SHP77 treated with DMSO at 0.1 percent for 48 hours (cell line): Measurements from ENCODE around the gene TIMM13.
"Not testable (repeated sequence)": the region's sequence is repeated elsewhere in the genome, so short reads cannot be mapped to it uniquely, and the experiment has no call there.

ENCODE experiments used
- DNase-seq: peaks from one replicate; lab custom pipeline; 2025; lab: John Stamatoyannopoulos, UW

Gene TIMM13

GRCh38 chr19:2415281-2415972, 12.0 kb downstream of the TIMM13 start:
- no peak for DNase-seq

DNA sequence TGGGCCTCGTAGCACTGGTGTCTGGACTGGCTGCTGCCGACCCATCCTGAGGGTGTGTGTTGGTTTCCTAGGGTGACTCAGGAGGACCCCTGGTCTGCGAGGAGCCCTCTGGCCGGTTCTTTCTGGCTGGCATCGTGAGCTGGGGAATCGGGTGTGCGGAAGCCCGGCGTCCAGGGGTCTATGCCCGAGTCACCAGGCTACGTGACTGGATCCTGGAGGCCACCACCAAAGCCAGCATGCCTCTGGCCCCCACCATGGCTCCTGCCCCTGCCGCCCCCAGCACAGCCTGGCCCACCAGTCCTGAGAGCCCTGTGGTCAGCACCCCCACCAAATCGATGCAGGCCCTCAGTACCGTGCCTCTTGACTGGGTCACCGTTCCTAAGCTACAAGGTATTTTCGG, 13.8 kb downstream of the TIMM13 start:
- DNase-seq = no peak

- no peak for DNase-seq
These were observed 14.2 kb downstream of the TIMM13 start for GRCh38 chr19:2413159-2413558.

DNA sequence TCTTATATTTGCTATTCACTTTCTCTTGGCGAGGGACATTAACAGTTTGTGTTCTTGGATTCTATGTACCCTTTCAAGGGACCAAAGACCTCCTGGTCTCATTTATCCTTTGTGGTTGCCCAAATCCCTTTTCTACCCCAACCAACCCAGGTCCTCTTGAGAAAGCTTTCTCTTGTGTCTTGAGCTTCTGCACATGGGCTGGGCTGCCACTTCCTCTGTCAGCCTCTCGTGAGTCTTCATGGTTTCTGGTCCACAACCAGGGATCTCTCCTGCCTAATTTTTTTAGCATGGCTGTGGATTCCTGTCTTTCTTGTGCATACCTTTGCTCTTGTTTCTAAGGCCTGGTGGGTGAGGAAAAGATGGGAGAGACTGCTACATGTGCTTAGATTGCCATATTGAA, 14.9 kb downstream of the TIMM13 start:
- DNase-seq = no peak

- no peak for DNase-seq
These were observed 15.7 kb downstream of the TIMM13 start for GRCh38 chr19:2411709-2412108.

- no peak for DNase-seq
These were observed 17.4 kb downstream of the TIMM13 start for GRCh38 chr19:2410023-2410422.

DNA sequence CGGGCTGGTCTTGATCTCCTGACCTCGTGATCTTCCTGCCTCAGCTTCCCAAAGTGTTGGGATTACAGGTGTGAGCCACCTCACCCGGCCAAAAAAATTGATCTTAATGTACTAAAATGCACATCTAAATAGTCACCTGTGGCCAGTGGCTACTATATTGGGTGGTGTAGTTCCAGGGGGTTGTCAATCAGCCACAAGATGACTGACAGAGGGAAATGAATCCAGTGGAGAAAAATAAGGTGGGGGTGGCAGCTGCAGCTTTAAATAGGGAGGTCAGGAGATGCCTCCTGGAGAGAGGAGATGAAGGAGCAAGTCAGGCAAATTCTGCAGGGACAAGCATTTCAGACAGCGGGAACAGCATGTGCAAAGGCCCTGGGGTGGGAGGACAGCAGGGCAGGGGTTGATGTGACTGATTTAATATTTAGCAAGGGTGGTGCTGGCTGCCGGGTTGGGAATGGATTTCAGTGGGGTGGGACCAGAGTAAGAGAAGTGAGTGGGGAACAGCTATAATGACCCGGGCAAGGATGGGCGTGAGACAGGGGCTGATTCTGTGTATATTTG, 18.0 kb downstream of the TIMM13 start:
- DNase-seq = no peak

DNA sequence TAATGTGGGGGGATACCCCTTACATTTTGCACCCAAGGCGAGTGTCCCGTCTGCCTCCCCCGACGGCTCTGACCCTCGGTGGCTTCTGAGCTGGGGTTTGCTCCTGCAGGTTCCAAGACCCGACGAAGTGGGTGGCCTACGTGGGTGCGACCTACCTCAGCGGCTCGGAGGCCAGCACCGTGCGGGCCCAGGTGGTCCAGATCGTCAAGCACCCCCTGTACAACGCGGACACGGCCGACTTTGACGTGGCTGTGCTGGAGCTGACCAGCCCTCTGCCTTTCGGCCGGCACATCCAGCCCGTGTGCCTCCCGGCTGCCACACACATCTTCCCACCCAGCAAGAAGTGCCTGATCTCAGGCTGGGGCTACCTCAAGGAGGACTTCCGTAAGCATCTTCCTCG, 19.1 kb downstream of the TIMM13 start:
- DNase-seq = no peak

DNA sequence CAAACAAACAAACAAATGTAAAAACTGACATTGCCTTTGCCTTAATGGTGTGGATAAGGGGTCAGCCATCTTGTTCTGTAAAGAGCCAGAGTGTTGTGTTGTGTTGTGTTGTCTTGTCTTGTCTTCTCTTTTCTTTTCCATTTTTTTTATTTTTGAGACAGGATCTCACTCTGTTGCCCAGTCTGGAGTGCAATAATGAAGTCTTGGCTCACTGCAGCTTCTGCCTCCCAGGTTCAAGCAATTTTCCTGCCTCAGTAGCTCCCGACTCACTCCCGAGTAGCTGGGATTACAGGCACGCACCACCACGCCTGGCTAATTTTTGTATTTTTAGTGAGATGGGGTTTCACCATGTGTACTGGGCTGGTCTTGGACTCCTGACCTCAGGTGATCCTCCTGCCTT, 27.8 kb downstream of the TIMM13 start:
- DNase-seq = no peak

DNA sequence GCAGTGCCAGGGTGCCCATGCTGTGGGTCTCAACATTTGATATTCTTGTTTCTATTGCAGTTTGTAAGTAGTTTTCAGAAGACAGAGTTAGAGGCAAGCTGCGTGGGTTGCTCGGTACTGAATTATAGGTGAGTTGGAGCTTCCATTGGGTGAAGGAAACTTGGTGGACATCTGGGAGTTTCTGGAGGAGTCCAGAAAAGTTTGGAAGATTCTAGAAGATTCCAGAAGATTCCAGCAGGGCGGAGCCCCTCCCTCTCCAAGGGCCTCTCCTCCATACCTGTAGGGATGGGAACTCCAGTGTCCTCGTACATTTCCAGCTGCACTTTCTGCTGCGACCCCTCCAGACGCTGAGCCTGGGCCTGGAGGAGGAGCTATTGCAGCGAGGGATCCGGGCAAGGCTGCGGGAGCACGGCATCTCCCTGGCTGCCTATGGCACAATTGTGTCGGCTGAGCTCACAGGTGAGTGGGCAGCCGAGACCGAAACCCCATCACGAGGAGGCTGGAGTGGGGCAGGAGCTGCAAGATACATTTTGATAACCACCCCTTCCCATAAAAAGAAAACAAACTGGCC, 28.6 kb downstream of the TIMM13 start:
- DNase-seq = no peak

GRCh38 chr19:2397173-2397572, 30.2 kb downstream of the TIMM13 start:
- not testable (repeated sequence) for DNase-seq

DNA sequence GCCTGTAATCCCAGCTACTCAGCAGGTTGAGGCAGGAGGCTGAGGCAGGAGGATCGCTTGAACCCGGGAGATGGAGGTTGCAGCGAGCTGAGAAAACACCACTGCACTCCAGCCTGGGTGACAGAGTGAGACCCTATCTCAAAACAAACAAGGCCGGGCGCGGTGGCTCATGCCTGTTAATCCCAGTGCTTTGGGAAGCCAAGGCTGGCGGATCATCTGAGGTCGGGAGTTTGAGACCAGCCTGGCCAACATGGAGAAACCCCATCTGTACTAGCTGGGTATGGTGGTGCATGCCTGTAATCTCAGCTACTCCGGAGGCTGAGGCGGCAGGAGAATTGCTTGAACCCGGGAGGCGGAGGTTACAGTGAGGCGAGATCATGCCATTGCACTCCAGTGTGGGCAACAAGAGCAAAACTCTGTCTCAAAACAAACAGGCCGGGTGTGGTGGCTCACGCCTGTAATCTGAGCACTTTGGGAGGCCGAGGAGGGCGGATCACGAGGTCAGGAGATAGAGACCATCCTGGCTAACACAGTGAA, 32.0 kb downstream of the TIMM13 start:
- not testable (repeated sequence) for DNase-seq

DNA sequence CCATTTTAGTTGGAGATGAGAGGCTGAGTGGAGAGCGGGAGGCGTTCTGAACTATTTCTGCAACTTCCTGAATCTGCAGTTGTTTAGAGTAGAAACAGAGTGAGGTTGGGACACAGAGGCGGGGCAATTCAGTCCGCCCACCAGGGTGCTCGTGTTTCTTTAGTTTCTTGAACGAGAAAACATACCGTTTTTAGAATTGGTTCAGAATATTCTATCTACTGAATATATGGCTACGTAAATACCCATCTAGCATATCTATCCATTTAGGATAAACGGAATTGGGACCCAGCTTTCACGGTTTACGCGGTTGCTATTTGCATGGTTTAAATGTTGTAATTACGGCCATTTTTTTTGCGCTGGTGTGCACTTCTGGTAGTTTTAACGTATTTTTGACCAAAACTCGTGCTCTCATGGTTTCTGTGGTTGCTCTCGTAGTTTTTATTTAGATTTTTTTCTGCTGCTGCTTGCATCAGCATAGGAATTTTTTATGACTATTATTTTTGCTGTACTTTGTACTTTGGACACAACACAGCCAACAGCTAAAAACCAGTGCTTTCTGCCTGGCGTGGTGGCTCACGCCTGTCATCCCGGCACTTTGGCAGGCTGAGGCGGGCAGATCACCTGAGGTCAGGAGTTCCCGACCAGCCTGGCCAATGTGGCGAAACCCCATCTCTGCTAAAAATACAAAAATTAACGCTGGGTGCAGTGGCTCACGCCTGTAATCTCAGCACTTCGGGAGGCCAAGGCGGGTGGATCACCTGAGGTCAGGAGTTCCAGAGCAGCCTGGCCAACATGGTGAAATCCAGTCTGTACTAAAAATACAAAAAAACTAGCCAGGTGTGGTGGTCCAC, 32.7 kb downstream of the TIMM13 start:
- DNase-seq = no peak

DNA sequence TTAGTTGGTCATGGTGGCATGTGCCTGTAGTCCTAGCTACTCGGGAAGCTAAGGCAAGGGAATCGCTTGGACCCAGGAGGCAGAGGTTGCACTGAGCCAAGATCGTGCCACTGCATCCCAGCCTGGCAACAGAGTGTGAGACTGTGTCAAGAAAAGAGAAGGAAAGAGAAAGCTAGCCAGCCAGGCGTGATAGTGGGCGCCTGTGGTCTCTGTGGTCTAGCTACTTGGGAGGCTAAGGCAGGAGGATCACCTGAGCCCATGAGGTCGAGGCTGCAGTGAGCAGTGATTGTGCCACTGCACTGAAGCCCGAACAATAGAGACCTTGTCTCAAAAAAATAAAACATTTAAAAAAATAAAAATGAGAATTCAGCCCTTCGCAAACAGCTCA, 33.3 kb downstream of the TIMM13 start:
- no peak for DNase-seq

- DNase-seq = not testable (repeated sequence)
These were observed 34.5 kb downstream of the TIMM13 start for GRCh38 chr19:2392899-2393298.

GRCh38 chr19:2392366-2392765, 35.0 kb downstream of the TIMM13 start:
- no peak for DNase-seq

DNA sequence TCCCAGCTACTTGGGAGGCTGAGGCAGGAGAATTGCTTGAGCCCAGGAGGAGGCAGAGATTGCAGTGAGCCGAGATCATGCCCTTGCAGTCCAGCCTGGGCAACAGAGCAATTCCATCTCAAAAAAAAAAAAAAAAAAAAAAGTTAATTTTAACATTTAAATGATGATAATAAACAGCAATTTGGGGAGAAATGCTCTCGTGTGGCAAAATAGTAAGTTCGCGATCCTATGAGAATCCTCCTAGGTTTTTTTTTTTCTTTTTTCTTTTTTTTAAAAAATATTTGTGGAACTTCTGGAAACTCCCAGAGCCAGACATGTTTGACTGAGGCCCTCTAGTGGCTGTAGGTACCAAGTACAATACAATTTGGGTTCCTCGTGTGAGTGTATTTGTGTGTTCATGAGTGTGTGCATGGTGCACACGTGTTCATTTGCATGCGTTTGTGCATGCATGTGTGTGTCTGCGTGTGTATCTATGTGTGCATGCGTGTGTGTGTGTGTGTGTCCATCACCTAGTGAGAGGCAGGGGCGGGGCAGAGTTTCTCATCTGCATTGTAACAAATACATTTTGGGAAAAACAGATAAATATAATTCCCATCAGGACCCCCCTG, 36.2 kb downstream of the TIMM13 start:
- DNase-seq = no peak

DNA sequence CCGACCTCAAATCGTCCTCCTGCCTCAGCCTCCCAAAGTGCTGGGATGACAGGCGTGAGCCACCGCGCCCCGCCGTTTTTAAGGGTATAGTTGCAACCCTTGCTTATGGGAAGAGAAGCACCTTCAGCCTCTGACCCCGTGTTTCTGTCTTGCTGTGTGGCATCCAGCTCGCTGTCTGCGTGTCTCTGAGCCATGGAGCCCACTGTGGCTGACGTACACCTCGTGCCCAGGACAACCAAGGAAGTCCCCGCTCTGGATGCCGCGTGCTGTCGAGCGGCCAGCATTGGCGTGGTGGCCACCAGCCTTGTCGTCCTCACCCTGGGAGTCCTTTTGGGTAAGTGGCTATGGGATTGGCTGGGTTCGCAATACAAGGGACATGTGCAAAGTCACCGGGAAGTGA, 37.8 kb downstream of the TIMM13 start:
- no peak for DNase-seq

GRCh38 chr19:2387367-2388288, 39.8 kb downstream of the TIMM13 start:
- no peak for DNase-seq

- peak; percentile 78 for DNase-seq
These were observed 42.2 kb downstream of the TIMM13 start for GRCh38 chr19:2385053-2385721.
